Memory B cell (primary cell): Measurements from ENCODE around the gene SHKBP1.

Experiments used
- ATAC-seq: fragments of 150-1000 bp; cut with Tn5 transposase; 2 replicates; pipeline ENCODE4 v1.10.0; 2021; ENCODE audit warnings: low read depth, mild to moderate bottlenecking, moderate library complexity
- DNase-seq, 2 donors: peaks; one replicate each; pipeline ENCODE4 v3.0.0; 2022; ENCODE audit warnings: low spot score in 2 of 2
- H3K27ac Mint-ChIP-seq: one replicate; pipeline ENCODE4 v1.8.0; 2022; ENCODE audit warnings: mild to moderate bottlenecking, moderate library complexity, mixed read lengths
- H3K27me3 Mint-ChIP-seq: one replicate; pipeline ENCODE4 v1.8.0; 2022; ENCODE audit warnings: mixed read lengths
- H3K36me3 Mint-ChIP-seq: one replicate; pipeline ENCODE4 v1.8.0; 2022; ENCODE audit warnings: mild to moderate bottlenecking, mixed read lengths
- H3K4me1 Mint-ChIP-seq: one replicate; pipeline ENCODE4 v1.8.0; 2022; ENCODE audit warnings: mixed read lengths
- H3K4me3 Mint-ChIP-seq: one replicate; pipeline ENCODE4 v1.8.0; 2022; ENCODE audit warnings: mild to moderate bottlenecking, moderate library complexity, mixed read lengths
- H3K9me3 Mint-ChIP-seq: one replicate; pipeline ENCODE4 v1.8.0; 2022; ENCODE audit warnings: mixed read lengths

SHKBP1 gene

GRCh38 chr19:40596608-40597328 is 20.1 kb downstream of the SHKBP1 start:
- H3K9me3 Mint-ChIP-seq = no peaks in the 10 kb centered on the region
- peaks cover 27% of the 10 kb centered on the region for H3K4me1 Mint-ChIP-seq
- no peak for ATAC-seq
- no peak overlapping the region for H3K4me3 Mint-ChIP-seq
- peaks cover 15% of the 10 kb centered on the region for H3K27me3 Mint-ChIP-seq
- DNase-seq = no peak
- H3K27ac Mint-ChIP-seq = no peak overlapping the region
- peaks cover 2% of the 10 kb centered on the region for H3K36me3 Mint-ChIP-seq

DNA sequence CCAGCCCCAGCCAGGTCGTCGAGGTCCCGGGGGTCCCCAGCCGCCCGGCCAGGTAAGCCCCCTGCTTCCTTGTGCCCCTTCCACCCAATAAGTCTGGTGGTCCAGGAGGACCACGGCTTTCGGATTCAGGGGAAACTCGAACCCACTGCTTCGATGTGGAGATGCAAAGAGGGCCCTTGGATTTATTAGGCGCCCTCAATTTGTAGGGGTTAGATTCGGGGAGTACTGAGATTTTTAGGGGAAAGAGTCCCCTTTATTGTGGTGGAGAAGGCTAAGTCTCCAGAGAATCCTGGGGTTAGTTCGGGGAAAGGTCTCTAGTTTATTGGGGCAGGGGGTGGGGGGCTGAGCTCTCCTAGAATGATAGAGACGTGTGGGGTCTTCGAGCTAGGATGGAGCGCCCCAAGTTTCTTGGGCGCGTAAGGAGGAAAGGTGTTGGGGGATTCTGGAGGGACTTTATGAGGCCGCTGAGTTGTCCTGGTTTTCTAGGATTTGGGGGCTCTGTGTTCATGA is 20.7 kb downstream of the SHKBP1 start:
- no peaks in the 10 kb centered on the region for H3K9me3 Mint-ChIP-seq
- H3K27ac Mint-ChIP-seq = no peak overlapping the region
- DNase-seq (peak in 1 of 2 donors; percentile 43), ATAC-seq (no peak)
- H3K4me3 Mint-ChIP-seq = peak overlapping the region; percentile 22
- H3K36me3 Mint-ChIP-seq = no peaks in the 10 kb centered on the region
- peaks cover 15% of the 10 kb centered on the region for H3K27me3 Mint-ChIP-seq
- peaks cover 32% of the 10 kb centered on the region for H3K4me1 Mint-ChIP-seq

- Mint-ChIP-seq H3K36me3 (no peaks in the 10 kb centered on the region), H3K4me1 (peaks cover 40% of the 10 kb centered on the region), H3K27me3 (peaks cover 15% of the 10 kb centered on the region), H3K27ac (no peak overlapping the region), H3K4me3 (no peak overlapping the region), H3K9me3 (no peaks in the 10 kb centered on the region)
- DNase-seq (peak; percentile 89 to 94), ATAC-seq (peak; percentile 66)
Measured at GRCh38 chr19:40598121-40598917, 21.6 kb downstream of the SHKBP1 start.

- Mint-ChIP-seq H3K4me3 (no peak overlapping the region), H3K27ac (no peak overlapping the region)
- ATAC-seq = no peak
Measured at GRCh38 chr19:40598918-40599307, 22.2 kb downstream of the SHKBP1 start.

DNA sequence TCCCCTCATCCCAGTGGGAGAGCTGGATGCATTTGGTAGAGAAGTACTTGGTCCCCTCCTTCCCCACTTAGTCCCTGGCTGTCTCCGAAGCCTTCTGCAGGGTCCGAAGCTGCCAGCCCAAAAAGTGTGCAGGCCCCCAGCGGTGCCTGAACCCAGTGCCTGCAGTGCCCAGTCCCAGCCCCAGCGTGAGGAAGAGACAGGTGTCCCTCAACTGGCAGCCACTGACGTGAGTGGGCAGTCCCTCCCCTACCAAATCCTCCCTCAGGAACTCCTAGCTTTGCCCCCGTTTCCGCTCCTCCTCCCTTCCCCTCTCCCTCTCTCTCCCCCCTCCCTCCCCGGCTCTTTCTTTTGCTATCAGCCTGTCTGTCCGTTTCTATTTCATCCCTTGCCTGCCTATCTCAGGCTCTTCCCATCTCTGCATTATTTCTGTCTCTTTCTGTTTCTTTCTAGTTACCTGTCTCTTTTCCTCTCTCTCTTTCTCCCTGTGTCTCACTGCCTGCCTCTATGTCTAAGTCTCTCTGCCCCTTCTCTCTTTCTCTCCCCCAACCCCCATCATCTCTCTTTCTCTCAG is 22.7 kb downstream of the SHKBP1 start:
- no peak for ATAC-seq
- DNase-seq = peak in 1 of 2 donors; percentile 22
- Mint-ChIP-seq H3K27ac (no peak overlapping the region), H3K9me3 (peaks cover 2% of the 10 kb centered on the region), H3K4me3 (peak overlapping the region; percentile 15), H3K36me3 (no peaks in the 10 kb centered on the region), H3K4me1 (peaks cover 43% of the 10 kb centered on the region), H3K27me3 (peaks cover 15% of the 10 kb centered on the region)

More at GRCh38 chr19:40598918-40599307, 22.2 kb downstream of the SHKBP1 start:
- peak in 1 of 2 donors; percentile 38 for DNase-seq
- no peaks in the 10 kb centered on the region for H3K9me3 Mint-ChIP-seq
- no peaks in the 10 kb centered on the region for H3K36me3 Mint-ChIP-seq
- H3K27me3 Mint-ChIP-seq = peaks cover 15% of the 10 kb centered on the region
- H3K4me1 Mint-ChIP-seq = peaks cover 44% of the 10 kb centered on the region

DNA sequence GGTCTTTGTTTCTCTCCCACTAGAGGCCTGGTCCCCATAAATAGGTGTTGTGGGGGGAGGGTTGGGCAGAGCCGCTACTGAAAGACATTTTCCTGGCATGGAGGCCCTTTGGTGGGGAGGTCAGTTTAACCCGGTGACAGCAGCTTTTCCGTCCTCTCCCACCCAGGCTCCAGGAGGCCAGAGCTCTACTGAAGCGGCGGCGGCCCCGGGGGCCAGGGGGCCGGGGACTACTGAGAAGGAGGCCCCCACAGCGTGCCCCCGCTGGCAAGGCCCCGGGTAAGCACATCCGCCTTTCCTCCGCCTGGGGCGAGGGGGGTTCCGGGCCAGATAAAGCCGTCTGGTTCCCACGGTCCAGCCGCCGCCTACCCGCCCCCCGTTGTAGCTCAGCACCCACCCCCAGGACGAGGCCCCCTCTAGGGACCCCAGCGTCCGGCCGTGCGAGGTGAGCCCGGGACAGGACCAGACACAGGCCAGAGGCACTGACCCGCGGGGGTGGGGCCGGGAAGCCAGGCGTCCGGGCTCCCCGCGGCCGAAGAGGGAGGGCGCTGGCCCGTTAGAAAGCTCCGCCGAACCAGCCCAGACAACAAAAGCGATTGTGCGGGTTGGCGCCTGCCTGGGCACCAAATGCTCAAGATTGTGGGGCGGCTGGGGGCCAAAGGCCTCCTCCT is 23.4 kb downstream of the SHKBP1 start:
- H3K9me3 Mint-ChIP-seq = peaks cover 2% of the 10 kb centered on the region
- peak in 1 of 2 donors; percentile 33 for DNase-seq

GRCh38 chr19:40600570-40601133 is 24.0 kb downstream of the SHKBP1 start:
- H3K9me3 Mint-ChIP-seq = peaks cover 2% of the 10 kb centered on the region
- peaks cover 45% of the 10 kb centered on the region for H3K4me1 Mint-ChIP-seq
- DNase-seq = no peak
- peak overlapping the region; percentile 46 for H3K27ac Mint-ChIP-seq
- no peak for ATAC-seq
- no peaks in the 10 kb centered on the region for H3K36me3 Mint-ChIP-seq
- peaks cover 15% of the 10 kb centered on the region for H3K27me3 Mint-ChIP-seq
- H3K4me3 Mint-ChIP-seq = peak overlapping the region; percentile 62

More for the DNA sequence above, 23.4 kb downstream of the SHKBP1 start:
- ATAC-seq = no peak
- no peaks in the 10 kb centered on the region for H3K36me3 Mint-ChIP-seq
- H3K4me3 Mint-ChIP-seq = peak overlapping the region; percentile 62
- peaks cover 15% of the 10 kb centered on the region for H3K27me3 Mint-ChIP-seq
- peaks cover 42% of the 10 kb centered on the region for H3K4me1 Mint-ChIP-seq
- H3K27ac Mint-ChIP-seq = no peak overlapping the region

- Mint-ChIP-seq H3K27ac (peak within 1 kb of the TSS; percentile 46), H3K36me3 (no peaks in the 10 kb centered on the region), H3K27me3 (peaks cover 15% of the 10 kb centered on the region), H3K4me1 (peaks cover 49% of the 10 kb centered on the region), H3K4me3 (peak within 1 kb of the TSS; percentile 64), H3K9me3 (peaks cover 2% of the 10 kb centered on the region)
- DNase-seq (peak in 1 of 2 donors; percentile 37), ATAC-seq (no peak)
Measured at GRCh38 chr19:40601134-40601974, 24.7 kb downstream of the SHKBP1 start, which contains the start of gene LTBP4. LTBP4 (plus strand) TSS chr19:40601369; CDS start chr19:40601388, 19 bp downstream.

DNA sequence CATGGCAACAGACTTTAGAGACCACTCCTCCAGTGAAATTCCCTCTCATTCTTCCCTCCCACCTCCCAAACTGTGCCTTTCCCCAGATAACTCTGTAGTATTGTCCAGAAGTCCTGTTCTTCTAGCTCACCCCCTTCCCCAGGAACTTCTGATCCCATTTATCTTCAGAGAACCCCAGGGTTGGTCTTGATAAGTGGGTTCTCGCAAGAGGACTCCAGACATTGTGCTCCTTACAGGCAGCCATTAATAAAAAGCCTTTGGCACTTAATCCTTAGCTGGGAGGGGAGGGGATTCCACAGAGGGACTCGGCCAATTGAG is 26.4 kb downstream of the SHKBP1 start:
- H3K4me3 Mint-ChIP-seq = no peak overlapping the region
- H3K27ac Mint-ChIP-seq = no peak overlapping the region
- DNase-seq = no peak

DNA sequence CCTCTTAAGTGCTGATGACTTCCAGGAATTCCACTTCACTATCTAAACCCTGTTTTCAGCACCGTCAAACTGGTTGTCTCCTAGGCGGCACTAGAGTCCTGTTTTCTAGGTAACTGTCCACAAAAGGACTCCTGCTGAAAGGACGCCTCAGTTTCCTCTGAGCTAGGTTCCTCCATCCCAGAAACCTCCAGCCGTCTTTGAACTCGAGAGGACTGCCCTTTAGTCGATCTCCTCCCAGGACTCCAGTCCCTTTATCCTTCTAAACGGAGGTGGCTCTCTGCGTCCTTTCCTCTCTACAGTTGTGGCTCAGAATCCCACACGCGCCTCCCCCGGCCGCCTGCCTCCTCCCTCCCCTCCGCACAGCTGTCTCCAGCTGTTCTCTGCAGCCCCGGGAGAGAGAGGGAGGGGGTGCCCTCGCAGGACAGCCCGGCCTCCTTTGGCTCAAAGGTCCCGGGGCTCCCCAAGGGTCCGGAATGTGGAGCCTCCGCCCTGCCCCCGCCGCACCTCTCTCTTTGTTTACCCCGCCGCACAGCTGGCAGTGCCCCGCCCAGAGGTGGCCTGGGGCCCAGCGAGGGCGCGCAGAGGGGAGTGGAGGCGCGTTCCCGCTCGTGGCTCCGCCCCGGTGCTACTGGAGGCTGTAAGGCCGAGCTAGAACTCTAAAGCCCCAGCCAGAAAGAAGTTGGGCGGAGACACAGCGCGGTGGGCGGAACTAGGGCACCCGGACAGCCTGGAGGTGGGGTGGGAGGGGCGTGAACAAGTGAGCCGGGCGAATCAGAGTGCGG is 26.9 kb downstream of the SHKBP1 start:
- DNase-seq (peak; percentile 93 to 98), ATAC-seq (peak; percentile 71)
- H3K9me3 Mint-ChIP-seq = peaks cover 2% of the 10 kb centered on the region
- peak overlapping the region; percentile 85 for H3K4me3 Mint-ChIP-seq
- H3K27me3 Mint-ChIP-seq = peaks cover 11% of the 10 kb centered on the region
- peaks cover 47% of the 10 kb centered on the region for H3K4me1 Mint-ChIP-seq
- H3K27ac Mint-ChIP-seq = peak overlapping the region; percentile 67
- H3K36me3 Mint-ChIP-seq = no peaks in the 10 kb centered on the region

More for the DNA sequence above, 26.4 kb downstream of the SHKBP1 start:
- peaks cover 47% of the 10 kb centered on the region for H3K4me1 Mint-ChIP-seq
- peaks cover 11% of the 10 kb centered on the region for H3K27me3 Mint-ChIP-seq
- H3K9me3 Mint-ChIP-seq = peaks cover 2% of the 10 kb centered on the region
- no peaks in the 10 kb centered on the region for H3K36me3 Mint-ChIP-seq
- no peak for ATAC-seq

- Mint-ChIP-seq H3K4me1 (peaks cover 49% of the 10 kb centered on the region), H3K27ac (peak overlapping the region; percentile 67), H3K27me3 (peaks cover 8% of the 10 kb centered on the region), H3K4me3 (peak overlapping the region; percentile 85), H3K36me3 (no peaks in the 10 kb centered on the region), H3K9me3 (peaks cover 2% of the 10 kb centered on the region)
- DNase-seq (no peak), ATAC-seq (no peak)
Measured at GRCh38 chr19:40604171-40604646, 27.5 kb downstream of the SHKBP1 start.

DNA sequence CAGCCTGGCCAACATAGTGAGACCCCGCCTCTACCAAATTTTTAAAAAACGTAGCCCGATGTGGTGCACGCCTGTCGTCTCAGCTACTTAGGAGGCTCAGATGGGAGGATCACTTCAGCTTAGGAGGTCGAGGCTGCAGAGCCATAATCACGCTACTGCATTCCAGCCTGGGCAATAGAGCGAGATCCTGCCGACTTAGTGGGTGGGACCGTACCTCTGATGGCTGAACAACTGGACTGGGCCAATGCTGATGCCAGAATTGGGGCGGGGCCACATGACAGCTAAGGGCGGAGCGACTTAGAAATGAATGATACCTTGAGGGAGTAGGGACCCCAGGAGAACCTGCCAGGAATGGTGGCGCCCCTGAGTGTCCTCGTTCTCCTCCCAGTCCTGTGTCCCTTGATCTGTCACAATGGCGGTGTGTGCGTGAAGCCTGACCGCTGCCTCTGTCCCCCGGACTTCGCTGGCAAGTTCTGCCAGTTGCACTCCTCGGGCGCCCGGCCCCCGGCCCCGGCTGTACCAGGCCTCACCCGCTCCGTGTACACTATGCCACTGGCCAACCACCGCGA is 28.1 kb downstream of the SHKBP1 start:
- Mint-ChIP-seq H3K36me3 (no peaks in the 10 kb centered on the region), H3K4me3 (peak overlapping the region; percentile 80), H3K4me1 (peaks cover 46% of the 10 kb centered on the region), H3K27me3 (peaks cover 5% of the 10 kb centered on the region), H3K27ac (peak overlapping the region; percentile 77), H3K9me3 (peaks cover 2% of the 10 kb centered on the region)
- DNase-seq = peak in 1 of 2 donors; percentile 46
- no peak for ATAC-seq
